Epithelial cell of alveolus of lung (primary cell): ENCODE data around the gene AKR1B1. TPM values are rescaled to one million over a fixed set of nuclear protein-coding genes. Genes with fewer than 3 reads are reported as not detected.

Experiments used
- total RNA-seq: library from RNA; depleted of rRNA; stranded (reverse); fragments of >200 nt; gene quantifications from 2 replicates; pipeline ENCODE4 v1.2.1, GENCODE V29; 2015

AKR1B1 gene
- total RNA-seq = 80.1 and 106 TPM in 2 replicates

DNA sequence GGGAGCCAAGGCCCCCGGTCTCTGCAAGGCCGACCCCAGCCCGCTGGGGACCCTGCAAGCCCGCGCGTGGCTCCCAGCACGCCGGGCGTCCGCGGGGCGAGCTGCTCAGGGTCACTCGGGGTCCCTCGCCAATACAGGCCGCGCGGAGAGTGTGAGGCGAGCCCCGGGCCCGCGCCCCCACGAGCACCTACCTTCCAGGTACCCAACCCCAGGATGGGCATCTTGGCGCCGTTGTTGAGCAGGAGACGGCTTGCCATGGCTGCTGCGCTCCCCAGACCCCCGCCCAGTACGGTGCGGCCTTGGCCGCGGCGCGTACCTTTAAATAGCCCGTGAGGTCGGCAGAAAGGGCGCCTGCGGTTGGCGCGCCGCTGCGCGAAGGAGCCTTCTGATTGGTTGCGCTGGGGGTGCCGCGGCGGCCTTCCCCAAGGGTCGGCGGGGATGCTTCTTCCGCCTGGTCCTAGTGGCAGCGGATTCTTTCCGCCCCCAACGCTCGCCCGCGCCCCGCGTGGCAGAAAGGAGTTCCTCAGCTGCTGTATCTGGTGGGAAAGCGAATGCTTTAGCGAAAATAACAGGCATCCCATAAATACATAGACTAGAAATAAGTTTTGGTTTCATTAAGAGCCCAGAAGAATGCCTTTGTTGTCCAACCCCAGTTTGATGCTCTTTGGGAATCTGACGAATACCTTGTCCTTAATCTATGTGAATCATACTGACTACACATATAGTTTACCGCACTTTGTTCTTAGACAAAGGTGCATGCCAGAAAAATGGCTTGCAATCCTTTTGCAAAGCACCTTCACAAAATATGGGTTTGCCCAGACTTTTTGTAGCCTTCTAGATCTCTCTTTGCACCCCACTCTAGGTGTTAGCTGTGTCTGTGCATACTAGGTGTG lies at the start of gene AKR1B1:
TSS of gene AKR1B1 (minus strand) at position 295 of the 893 bp plus-strand sequence. CDS start at position 257, 38 bp downstream.

Other genes with a start within 250 kb of the AKR1B1 start
- gene SLC35B4, start 142.2 kb downstream of the AKR1B1 start, total RNA-seq = 11.5 and 29.2 TPM in 2 replicates
- 0.39 and 11.8 TPM in 2 replicates for gene AKR1B10, start 68.5 kb upstream of the AKR1B1 start, total RNA-seq
- 2.3 TPM in 1 of 2 replicates, not detected in the other for gene AKR1B15, start 90.0 kb upstream of the AKR1B1 start, total RNA-seq
- gene BPGM, start 187.8 kb upstream of the AKR1B1 start, total RNA-seq = 11.1 and 19.1 TPM in 2 replicates